Measurements from ENCODE around the gene CATSPER3.

CATSPER3 gene

DNA sequence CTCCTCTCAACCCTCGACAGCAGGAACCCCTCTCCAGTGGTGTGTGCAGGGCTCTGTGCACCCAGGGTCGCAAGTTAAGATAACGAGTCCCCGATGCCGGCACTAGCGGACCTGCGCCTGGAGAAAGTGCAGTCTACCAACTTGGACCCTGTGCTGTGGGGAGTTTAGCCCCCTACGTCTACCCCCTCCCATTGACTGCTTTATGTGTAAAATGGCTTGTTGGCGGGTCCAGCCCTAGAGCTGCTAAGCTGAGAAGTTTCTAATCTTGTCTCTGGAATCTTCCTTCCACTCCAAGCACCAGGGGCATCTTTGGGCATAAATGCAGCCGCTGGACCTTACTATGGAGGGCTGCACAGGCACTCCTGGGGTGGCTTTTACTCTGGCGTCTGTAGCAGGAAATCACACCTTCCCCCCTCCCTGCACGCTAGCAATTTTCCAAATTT lies 73.5 kb downstream of the CATSPER3 start:
- H3K27me3 ChIP-seq (ENCODE audit: insufficient read depth, poor library complexity, severe bottlenecking): peaks cover 22% of the 10 kb centered on the region
- H3K27ac ChIP-seq (replicated peaks): no peak overlapping the region
- TF ChIP-seq POLR2AphosphoS5 (IDR thresholded peaks at IDR 0.05; ENCODE audit: low read depth) (no peak), GABPA (IDR thresholded peaks at IDR 0.05; ENCODE audit: low read depth) (no peak), REST (IDR thresholded peaks at IDR 0.05; ENCODE audit: insufficient replicate concordance, low read depth) (no peak), SPI1 (IDR thresholded peaks at IDR 0.05; ENCODE audit: borderline replicate concordance, low read depth) (no peak), CTCF (IDR thresholded peaks at IDR 0.05; ENCODE audit: insufficient read depth, low read length) (no peak)
- no peak overlapping the region for H3K4me3 ChIP-seq (replicated peaks; ENCODE audit: insufficient read depth, low read length)
- no peak for DNase-seq (ENCODE audit: low read depth in 1 of 2, low spot score in 1 of 2)

DNA sequence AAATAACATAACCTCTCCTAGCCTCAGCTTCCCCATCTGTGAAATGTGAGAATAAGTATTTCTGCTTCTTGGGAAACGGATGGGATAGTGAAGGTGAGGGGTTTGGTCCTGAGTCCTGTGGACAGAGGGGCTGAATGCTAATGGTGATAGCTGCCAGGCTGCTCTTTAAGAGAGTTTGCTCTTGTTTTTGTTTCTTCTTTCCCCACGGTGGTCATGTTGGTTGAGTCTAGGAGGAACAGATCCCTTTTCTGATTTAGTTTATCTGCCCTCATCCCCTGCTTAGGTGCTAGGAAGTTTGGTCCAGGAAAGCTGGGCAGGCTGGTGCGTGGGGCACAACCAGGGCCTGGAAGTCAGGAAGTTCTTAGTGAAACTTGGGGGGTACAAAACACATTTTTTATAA lies 74.0 kb downstream of the CATSPER3 start:
- Histone ChIP-seq H3K27ac (replicated peaks) (no peak overlapping the region), H3K4me3 (replicated peaks; ENCODE audit: insufficient read depth, low read length) (no peak overlapping the region), H3K27me3 (ENCODE audit: insufficient read depth, poor library complexity, severe bottlenecking) (peaks cover 22% of the 10 kb centered on the region)
- no peak for DNase-seq (ENCODE audit: low read depth in 1 of 2, low spot score in 1 of 2)
- no peak for TF ChIP-seq CTCF (IDR thresholded peaks at IDR 0.05; ENCODE audit: insufficient read depth, low read length)
- no peak for TF ChIP-seq POLR2AphosphoS5 (IDR thresholded peaks at IDR 0.05; ENCODE audit: low read depth)
- no peak for TF ChIP-seq REST (IDR thresholded peaks at IDR 0.05; ENCODE audit: insufficient replicate concordance, low read depth)
- TF ChIP-seq GABPA (IDR thresholded peaks at IDR 0.05; ENCODE audit: low read depth): no peak
- no peak for TF ChIP-seq SPI1 (IDR thresholded peaks at IDR 0.05; ENCODE audit: borderline replicate concordance, low read depth)

DNA sequence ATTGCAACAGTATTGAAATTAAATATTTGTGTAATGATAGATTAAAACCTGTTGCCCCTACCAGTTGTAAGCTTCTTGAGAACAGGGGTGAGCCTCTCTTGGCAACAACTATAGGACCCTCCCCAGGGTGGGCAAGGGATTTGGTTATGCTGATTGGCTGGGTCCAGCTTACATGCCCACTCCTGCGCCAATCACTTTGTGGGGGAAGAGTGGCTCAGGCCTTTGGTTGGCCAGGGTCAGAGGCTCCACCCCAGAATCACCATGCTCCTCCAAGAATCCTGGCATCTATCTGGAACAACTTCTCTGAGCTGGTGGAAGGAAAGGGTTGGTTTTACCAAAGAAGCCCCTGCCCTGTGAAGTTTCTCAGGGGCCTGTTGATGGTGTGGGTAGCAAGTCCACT lies 74.9 kb downstream of the CATSPER3 start:
- H3K4me3 ChIP-seq (replicated peaks; ENCODE audit: insufficient read depth, low read length): no peak overlapping the region
- no peak overlapping the region for H3K27ac ChIP-seq (replicated peaks)
- DNase-seq (ENCODE audit: low read depth in 1 of 2, low spot score in 1 of 2): no peak
- H3K27me3 ChIP-seq (ENCODE audit: insufficient read depth, poor library complexity, severe bottlenecking): peaks cover 22% of the 10 kb centered on the region
- TF ChIP-seq POLR2AphosphoS5 (IDR thresholded peaks at IDR 0.05; ENCODE audit: low read depth) (no peak), SPI1 (IDR thresholded peaks at IDR 0.05; ENCODE audit: borderline replicate concordance, low read depth) (no peak), GABPA (IDR thresholded peaks at IDR 0.05; ENCODE audit: low read depth) (no peak), CTCF (IDR thresholded peaks at IDR 0.05; ENCODE audit: insufficient read depth, low read length) (no peak), REST (IDR thresholded peaks at IDR 0.05; ENCODE audit: insufficient replicate concordance, low read depth) (no peak)
